Measurements from ENCODE around the gene CENPM.

The CENPM gene

GRCh38 chr22:41933411-41934177 lies 13.4 kb downstream of the CENPM start:
- DNase-seq (ENCODE audit: low read depth in 2 of 2): no peak

- no peak for DNase-seq (ENCODE audit: low read depth in 2 of 2)
Observed at GRCh38 chr22:41932353-41932752, 14.6 kb downstream of the CENPM start.

DNA sequence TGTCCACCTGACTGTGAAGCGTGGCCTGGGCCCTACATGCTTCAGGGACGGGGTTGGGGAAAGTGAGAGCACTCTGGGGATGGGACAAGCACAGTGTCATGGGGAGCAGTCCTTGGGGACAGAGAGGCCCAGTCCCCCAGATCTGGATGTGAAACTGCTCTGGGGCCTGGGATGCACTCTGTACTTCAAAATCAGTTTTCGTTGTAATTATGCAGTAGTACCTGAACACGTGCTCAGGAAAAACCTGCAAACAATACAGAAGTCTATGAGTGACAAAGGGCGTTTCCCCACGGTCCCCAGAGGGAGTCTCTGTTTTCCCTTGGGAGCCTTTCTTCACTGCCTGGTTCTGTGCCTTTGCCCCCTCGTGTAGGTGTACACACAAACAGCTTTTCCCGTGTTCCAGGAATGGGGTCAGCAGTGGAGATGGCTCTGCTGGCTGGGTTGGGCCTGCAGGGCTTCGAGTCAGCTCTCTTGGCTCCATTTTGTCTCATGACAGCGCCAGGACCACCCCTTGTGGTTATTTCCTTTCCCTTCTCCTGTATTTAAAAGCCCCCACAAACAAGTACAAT lies 15.2 kb downstream of the CENPM start:
- DNase-seq (ENCODE audit: low read depth in 2 of 2): no peak

DNA sequence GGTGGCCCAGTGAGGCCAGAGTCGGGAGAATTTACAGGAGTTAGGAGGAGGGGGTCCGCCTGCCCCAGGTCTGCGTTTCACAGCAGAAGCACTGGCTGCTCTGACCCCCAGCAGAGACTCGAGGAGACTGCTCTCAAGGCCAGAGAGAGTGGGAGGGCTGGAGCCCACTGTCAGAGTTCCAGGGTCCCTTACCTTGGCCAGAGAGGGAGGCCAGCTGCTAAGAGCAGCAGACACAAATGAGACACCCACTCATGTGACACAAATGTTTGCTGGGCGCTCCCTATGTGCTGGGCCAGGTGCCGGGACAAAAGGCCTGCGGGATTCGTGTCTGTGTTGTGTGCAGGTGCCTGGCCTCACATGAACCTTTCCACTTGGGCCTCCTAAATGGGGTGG lies 17.5 kb downstream of the CENPM start:
- DNase-seq (ENCODE audit: low read depth in 2 of 2): no peak

DNA sequence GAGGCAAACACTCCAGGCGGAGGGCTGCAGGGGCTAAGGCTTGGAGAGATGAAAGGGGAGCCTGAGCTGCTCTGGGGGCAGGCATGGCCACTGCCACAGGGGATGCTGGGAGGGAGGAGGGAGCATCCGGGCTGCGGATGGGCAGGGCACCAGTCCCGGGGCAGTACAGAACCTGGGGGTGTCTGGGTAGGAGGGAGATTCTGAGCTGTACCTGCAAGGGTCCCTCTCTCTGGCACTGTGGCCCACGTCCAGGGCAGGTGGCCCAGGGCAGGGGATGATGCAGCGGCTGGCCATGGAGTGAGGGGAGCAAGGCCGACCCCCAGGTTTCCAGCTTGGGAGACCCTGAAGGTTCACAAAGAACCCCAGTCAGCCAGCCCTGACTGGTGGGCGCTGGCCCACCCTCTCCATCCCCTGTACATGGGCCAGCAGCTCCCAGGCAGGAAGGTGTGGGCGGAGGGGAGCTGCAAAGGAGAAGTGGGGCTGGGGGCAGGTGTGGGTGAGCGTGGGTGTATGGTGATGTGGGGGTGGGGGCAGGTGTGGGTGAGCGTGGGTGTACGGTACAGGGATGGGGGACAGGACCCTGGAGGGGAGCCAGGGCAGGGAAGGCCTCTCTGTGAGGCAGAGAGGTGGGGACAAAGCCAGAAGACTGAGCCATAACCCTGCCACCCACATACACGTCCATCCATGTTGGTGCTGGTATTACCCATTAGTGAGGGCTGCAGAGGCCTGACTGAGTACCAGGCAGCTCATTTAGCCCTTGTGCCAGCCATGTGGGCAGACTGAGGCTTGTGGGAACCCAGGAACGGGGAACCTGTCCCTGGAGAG lies 18.1 kb downstream of the CENPM start:
- no peak for DNase-seq (ENCODE audit: low read depth in 2 of 2)

- DNase-seq (ENCODE audit: low read depth in 2 of 2): no peak
Observed at GRCh38 chr22:41927813-41928212, 19.1 kb downstream of the CENPM start.

GRCh38 chr22:41925783-41926460 lies 21.0 kb downstream of the CENPM start:
- DNase-seq (ENCODE audit: low read depth in 2 of 2): peak; percentile 65 to 70

DNA sequence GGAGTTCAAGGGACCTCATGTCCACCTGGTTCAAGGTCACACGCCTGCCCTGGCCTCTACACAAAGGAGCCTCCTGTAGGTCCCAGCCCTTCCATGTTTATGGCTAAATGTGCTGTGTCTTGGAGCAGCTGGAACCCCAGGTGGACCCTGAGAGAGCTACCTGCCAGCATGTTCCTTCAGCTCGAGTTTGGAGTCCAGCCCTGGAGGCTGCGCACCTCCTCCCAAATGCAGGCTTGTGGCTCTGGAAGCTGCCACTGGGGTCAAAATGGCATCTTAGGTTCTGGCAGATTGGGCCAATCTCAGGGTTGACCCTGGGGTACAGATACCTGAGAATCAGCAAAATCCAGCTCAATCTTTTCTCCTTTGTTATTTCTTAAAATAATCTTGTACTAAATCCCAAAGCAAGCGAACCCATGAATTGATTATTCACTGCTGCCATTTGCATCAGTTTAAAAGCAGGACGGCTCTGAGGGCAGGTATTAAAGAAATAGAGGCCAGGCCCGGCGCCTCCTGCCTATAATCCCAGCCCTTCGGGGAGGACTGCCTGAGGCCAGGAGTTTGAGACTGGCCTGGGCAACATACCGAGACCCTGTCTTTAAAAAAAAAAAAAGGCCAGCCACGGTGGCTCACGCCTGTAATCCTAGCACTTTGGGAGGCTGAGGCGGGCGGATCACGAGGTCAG lies 23.2 kb downstream of the CENPM start:
- no peak for DNase-seq (ENCODE audit: low read depth in 2 of 2)

DNA sequence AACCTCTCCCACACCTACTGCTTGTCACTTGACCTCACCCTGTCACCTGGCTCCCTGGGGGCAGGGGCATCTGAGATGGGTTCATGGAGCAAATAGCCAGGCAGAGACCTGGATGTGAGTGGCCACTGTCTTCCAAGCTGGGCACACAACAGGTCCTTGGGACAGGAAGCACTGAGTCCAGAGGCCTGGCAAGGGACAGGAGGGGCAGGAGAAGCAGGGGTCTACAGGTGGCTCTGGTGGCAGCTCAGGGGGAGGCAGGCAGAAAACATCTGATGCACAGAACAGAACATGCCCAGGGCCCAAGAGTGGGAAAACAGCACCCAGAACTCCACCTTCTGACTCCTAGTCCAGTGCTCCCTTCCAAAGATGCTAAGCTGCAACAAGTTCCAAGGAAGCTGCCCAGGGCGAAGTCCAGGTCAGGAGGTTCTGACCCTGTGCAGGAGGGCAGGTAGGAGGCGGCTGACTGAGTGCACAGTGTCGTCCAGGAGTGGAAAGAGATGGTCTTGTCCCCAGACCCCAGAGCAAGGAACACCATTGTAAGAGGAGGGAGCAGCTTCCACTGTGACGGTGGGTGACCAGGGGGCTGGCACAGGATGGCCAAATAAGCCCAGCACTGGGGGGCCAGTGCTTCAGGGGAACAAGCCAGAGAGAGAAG lies 23.9 kb downstream of the CENPM start:
- no peak for DNase-seq (ENCODE audit: low read depth in 2 of 2)

- no peak for DNase-seq (ENCODE audit: low read depth in 2 of 2)
Observed at GRCh38 chr22:41922328-41922727, 24.6 kb downstream of the CENPM start.

- no peak for DNase-seq (ENCODE audit: low read depth in 2 of 2)
Observed at GRCh38 chr22:41920271-41920976, 26.5 kb downstream of the CENPM start.

GRCh38 chr22:41919357-41920224 lies 27.4 kb downstream of the CENPM start:
- no peak for DNase-seq (ENCODE audit: low read depth in 2 of 2)

GRCh38 chr22:41917903-41918791 lies 28.8 kb downstream of the CENPM start:
- DNase-seq (ENCODE audit: low read depth in 2 of 2): no peak

DNA sequence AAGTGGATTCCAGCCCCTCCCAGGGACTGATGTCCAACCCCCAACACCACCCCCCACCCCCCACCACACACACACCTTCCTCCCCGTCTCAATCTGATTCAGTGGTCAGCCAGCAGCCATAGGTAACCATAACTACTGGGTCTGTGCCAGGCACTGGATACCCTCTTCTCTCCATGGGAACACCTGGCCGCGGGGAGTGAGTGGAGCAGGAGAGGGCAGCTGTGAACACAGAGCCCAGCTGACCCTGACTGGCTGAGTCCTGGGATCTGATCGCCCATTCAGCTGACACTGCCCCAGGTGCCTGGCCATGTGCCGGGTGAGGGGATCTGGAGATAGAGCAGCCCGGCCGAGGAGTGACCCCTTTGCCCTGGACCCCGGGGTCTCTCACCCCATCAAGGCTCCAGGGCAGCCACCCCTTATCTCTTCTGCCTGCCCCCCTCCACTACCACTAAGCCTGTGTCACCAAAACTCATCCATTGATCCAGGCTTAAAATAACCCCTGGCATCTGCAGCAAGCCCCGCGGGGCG lies 29.5 kb downstream of the CENPM start:
- DNase-seq (ENCODE audit: low read depth in 2 of 2): no peak

DNA sequence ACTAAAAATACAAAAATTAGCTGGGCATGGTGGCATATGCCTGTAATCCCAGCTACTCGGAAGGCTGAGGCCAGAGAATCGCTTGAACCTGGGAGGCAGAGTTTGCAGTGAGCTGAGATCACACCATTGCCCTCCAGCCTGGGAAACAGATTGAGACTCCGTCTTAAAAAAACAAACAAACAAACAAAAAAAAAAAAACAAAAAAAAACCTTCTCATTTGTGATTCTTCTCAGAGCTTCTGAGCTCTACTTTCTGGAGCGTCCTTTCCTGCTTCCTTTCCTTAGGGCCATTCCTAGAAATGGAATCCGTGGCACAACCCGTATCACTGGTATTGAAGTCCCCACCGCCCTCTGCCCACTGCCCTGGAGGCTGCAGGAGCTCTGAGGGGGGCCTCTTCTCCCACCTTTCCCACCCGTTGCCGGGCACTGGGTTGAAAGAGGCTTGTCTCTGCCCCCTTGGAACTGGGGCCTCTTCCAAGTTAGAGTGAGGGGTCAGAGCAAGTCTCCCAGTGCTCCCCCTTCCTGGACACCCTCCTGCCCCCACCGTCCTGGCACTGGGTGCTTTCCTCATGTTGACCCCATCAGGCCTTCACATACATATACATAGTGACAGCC lies 30.1 kb downstream of the CENPM start:
- DNase-seq (ENCODE audit: low read depth in 2 of 2): no peak

DNA sequence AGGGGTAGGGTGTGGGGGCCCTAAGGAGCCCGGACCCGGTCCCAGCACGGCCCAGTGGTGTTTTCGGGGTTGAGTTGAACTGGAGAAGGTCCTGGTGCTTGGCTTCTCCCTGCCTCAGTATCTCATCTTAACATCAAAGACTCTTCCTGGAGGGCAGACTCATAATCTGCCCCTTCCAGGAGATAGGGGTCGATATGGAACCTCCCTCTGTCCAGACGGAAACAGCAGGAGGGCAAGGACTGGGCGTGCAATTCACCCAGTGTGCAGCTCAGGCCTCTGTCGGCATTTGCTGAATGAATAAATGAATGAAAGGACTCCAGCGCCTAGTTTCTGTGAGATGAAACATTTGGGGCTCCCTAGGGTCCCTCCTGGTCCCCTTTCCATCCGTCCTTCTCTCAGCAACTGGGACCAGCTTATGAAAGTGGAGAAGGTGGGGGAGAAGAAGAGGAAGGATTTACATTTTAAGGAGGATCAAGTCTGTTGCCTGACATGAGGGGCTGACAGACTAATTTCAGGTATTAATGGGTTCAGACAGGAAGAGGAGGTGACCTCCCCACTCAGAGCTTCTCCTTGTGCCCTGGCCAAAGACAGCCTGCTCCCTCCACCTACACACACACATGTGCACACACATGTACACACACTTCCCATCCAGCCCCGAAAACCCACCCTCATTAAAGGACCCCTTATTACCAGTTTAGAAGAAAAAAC lies 31.0 kb downstream of the CENPM start:
- DNase-seq (ENCODE audit: low read depth in 2 of 2): no peak

Measured in activated CD4-positive, alpha-beta T cell treated with anti-CD3 and anti-CD28 coated beads for 24 hours (primary cell).